IPS-15b (cell line): Measurements from ENCODE around the gene KIF9.
"Not testable (repeated sequence)": the region's sequence is repeated elsewhere in the genome, so short reads cannot be mapped to it uniquely, and the experiment has no call there.

Experiments used
- H3K27me3 ChIP-seq: one replicate; pipeline ENCODE4 v1.6.1; 2013; ENCODE audit warnings: low read length; ENCODE audit not compliant: control insufficient read depth, insufficient read depth
- H3K36me3 ChIP-seq: one replicate; pipeline ENCODE4 v1.6.1; 2013; ENCODE audit warnings: low read length; ENCODE audit not compliant: control insufficient read depth, insufficient read depth
- H3K4me1 ChIP-seq: one replicate; pipeline ENCODE4 v1.6.1; 2013; ENCODE audit warnings: mild to moderate bottlenecking, low read length; ENCODE audit not compliant: control insufficient read depth, insufficient read depth
- H3K4me3 ChIP-seq: one replicate; pipeline ENCODE4 v1.5.1; 2013; ENCODE audit warnings: low read depth, low read length
- H3K9ac ChIP-seq: one replicate; pipeline ENCODE4 v1.6.1; 2013; ENCODE audit warnings: low read depth, mild to moderate bottlenecking, low read length
- H3K9me3 ChIP-seq: one replicate; pipeline ENCODE4 v1.6.1; 2013; ENCODE audit warnings: mild to moderate bottlenecking, low read length; ENCODE audit not compliant: control insufficient read depth, insufficient read depth

The KIF9 gene

DNA sequence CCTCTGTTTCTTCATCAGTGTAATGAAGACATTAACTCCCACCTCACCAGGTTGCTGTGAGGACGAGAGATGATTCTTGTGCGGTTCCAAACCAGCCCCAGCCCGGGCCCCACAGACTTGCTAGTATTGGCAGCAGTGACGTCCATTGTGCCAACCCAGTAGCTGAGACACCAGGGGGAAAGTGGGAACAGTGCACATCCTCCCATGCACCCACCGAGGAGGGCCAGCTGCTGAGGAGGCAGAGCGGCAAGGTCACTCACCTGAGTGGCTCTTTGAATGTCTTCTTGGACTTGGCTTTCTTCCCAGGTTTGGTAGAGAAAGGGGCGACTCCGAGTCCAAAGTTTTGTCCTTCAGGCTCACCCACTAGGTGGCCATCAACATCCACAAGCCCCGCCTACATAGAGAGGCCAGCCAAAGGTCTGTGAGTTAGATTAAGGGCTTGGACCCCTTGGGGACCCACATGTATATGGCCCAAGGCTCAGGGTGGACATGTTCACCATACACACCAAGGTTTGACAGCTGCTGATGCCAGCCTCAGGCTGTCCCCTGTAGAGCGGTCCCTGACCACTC lies 38.0 kb downstream of the KIF9 start:
- no peak overlapping the region for H3K4me3 ChIP-seq
- no peaks in the 10 kb centered on the region for H3K4me1 ChIP-seq
- H3K36me3 ChIP-seq: no peaks in the 10 kb centered on the region
- no peaks in the 10 kb centered on the region for H3K27me3 ChIP-seq
- H3K9me3 ChIP-seq: no peaks in the 10 kb centered on the region
- H3K9ac ChIP-seq: no peak overlapping the region

DNA sequence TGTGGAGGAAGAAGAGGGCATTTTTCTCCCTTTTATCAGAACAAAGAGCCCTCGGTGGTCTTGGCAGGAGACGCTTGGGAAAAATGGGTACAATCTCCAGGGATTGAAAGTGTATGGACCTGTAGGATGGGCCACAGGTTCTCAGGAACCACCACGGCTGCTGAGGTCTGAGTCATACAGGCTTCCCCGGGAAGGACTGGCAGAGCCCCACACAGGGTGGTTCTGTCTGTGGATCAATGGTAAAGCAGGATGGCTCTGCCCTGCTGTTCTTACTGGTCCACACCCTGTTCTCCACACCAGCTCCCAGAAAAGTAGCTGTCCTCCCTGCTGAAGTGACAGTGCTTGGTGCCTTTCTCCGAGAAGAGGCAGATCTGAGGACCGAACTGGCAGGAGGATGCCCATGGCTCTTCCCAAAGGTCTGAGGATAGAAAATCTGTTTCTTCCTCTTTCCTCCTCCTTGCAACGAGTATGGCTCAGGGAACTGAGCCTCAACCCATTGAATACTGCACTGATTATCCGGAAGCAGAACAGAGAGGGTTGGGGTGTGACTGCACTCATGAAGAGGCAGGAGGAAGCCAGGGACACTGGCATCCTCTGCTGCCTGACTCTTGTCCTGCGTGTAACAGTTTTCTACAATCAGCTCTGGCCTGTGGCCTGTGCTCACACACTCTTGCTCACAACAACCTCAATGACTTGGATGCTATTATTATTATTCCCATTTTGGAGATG lies 39.0 kb downstream of the KIF9 start:
- H3K27me3 ChIP-seq: no peaks in the 10 kb centered on the region
- no peaks in the 10 kb centered on the region for H3K36me3 ChIP-seq
- no peak overlapping the region for H3K4me3 ChIP-seq
- H3K9me3 ChIP-seq: no peaks in the 10 kb centered on the region
- H3K4me1 ChIP-seq: no peaks in the 10 kb centered on the region
- H3K9ac ChIP-seq: no peak overlapping the region

DNA sequence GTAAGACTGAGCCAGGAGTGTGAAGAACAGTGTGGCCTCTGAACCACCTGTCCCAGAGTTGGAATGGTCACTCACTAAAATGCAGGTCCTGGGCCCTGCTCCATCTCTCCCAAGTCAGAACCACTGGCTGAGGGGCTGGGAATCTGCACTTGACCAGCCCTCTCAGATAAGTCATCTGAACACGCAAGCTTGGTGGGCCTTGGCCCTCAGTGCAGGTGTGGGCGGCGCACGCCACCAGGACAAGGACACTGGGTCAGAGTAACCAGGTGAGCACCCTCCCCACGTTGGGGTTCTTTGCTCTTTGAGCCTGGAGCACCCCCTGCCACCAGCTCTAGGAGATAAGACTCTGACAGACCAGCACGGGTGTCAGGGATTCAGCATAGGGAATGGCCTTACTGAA lies 42.7 kb downstream of the KIF9 start:
- Histone ChIP-seq H3K4me1 (no peaks in the 10 kb centered on the region), H3K4me3 (no peak overlapping the region), H3K9me3 (no peaks in the 10 kb centered on the region), H3K9ac (no peak overlapping the region), H3K27me3 (no peaks in the 10 kb centered on the region), H3K36me3 (no peaks in the 10 kb centered on the region)

DNA sequence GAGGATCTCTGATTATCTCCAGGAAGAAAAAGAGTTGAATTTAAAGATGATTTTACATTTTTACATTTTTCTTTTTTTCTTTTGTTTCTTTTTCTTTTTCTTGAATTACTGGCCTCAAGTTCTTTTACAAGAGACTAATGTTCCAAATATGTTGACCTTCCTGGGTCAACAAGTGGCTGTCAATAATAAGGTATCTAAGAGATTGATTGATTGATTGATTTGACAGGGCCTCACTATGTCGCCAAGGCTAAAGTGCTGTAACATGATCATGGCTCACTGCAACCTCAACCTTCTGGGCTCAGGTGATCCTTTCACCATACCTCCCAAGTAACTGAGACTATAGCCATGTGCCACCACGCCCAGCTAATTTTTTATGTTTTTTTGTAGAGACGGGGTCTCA lies 44.6 kb downstream of the KIF9 start:
- H3K36me3 ChIP-seq: no peaks in the 10 kb centered on the region

DNA sequence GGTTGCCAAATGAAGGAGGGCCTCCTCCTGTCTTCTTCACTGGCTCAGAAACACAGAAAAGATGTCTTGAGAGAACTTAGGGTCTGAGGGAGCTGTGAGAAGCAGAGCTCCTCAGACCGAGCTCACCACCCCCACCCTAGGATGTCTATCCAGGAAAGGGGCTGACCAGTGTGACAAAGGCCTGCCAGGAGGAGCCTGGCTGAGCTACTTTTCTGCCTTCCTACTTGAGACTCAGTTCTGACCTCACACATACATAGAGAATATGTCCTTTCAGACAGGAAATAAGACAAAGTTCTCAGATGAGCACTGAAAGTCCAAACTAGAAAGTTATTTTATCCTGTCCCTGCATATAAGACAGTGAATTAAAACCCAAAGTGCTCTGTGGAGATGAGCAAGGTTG lies 54.5 kb downstream of the KIF9 start:
- H3K4me3 ChIP-seq: no peak overlapping the region
- H3K9me3 ChIP-seq: no peaks in the 10 kb centered on the region
- H3K9ac ChIP-seq: no peak overlapping the region
- H3K27me3 ChIP-seq: no peaks in the 10 kb centered on the region
- no peaks in the 10 kb centered on the region for H3K36me3 ChIP-seq
- no peaks in the 10 kb centered on the region for H3K4me1 ChIP-seq

More for the DNA sequence above, 44.6 kb downstream of the KIF9 start:
- Histone ChIP-seq H3K4me3 (no peak overlapping the region), H3K27me3 (no peaks in the 10 kb centered on the region), H3K9me3 (no peaks in the 10 kb centered on the region), H3K9ac (no peak overlapping the region), H3K4me1 (no peaks in the 10 kb centered on the region)

DNA sequence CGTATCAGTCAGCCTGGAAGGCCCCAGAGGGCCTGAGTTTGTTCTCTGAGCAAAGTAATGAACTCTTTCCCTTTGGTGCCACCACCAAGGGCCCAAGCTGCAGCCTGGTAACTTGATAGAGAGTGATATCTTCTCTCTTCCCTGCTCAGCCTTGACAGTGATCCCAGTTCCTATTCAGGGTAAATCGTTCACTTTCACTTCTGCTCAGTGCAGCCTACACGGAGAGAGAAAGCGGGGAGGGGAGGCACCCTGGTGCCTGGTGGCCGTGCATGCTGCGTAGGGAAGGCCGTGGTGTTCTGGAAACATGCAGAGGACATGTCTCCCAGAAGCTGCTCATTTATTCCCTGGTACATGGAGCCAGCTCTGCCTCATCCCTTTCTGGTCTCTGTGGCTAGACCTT lies 54.9 kb downstream of the KIF9 start:
- Histone ChIP-seq H3K4me1 (no peaks in the 10 kb centered on the region), H3K36me3 (no peaks in the 10 kb centered on the region), H3K27me3 (no peaks in the 10 kb centered on the region), H3K4me3 (no peak overlapping the region), H3K9ac (no peak overlapping the region), H3K9me3 (no peaks in the 10 kb centered on the region)

DNA sequence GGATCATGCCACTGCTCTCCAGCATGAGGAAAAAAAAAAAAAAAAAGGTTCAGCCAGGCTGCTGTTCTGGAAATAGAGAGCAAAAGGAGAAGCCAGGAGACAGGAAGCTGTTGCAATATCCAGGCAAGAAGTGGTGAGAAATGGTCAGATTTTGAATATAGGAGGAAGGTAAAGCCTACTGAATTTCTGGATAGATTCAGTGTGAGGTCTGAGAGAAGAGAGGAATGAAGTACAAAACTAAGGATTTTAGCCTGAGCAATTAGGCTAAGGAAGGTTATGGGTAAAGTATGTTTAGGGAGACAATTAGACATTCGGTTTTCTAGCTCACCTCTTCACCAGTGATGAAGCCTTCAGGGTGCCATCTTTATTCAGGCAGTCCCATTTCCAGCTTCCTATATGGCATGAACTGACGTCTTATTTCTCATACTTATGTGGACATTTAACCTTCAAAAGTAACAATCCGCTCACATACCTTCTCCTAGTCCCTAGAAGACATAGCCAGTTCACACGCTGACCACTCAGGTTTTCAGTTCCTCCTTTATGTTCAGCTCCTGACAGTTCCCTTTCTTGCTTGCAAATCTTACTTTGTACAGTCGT lies 57.2 kb downstream of the KIF9 start:
- H3K27me3 ChIP-seq: no peaks in the 10 kb centered on the region
- H3K4me1 ChIP-seq: no peaks in the 10 kb centered on the region
- H3K9ac ChIP-seq: no peak overlapping the region
- no peaks in the 10 kb centered on the region for H3K9me3 ChIP-seq
- H3K4me3 ChIP-seq: no peak overlapping the region
- H3K36me3 ChIP-seq: no peaks in the 10 kb centered on the region

DNA sequence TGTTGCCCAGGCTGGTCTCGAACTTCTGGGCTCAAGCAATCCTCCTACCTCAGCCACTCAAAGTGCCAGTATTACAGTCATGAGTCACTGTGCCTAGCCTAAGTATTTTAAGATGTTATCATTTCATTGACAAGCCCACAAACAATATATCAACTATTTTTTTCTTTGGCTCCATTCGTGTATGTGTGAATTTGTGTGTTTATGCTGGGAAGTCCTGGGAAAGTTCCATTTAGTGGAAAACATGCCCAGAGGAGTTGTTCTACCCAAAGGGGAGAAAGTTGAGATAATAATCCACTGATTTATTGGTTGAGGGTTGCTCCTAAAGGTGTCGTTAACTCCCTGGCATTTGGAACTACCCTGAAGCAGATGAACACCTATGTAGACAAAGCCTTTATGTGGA lies 58.8 kb downstream of the KIF9 start:
- Histone ChIP-seq H3K27me3 (no peaks in the 10 kb centered on the region), H3K36me3 (no peaks in the 10 kb centered on the region), H3K9ac (no peak overlapping the region), H3K9me3 (no peaks in the 10 kb centered on the region), H3K4me3 (no peak overlapping the region), H3K4me1 (no peaks in the 10 kb centered on the region)

- Histone ChIP-seq H3K9ac (no peak overlapping the region), H3K4me1 (no peaks in the 10 kb centered on the region), H3K4me3 (no peak overlapping the region), H3K36me3 (no peaks in the 10 kb centered on the region), H3K9me3 (no peaks in the 10 kb centered on the region), H3K27me3 (no peaks in the 10 kb centered on the region)
Observed at GRCh38 chr3:47221798-47222197, 60.8 kb downstream of the KIF9 start.

DNA sequence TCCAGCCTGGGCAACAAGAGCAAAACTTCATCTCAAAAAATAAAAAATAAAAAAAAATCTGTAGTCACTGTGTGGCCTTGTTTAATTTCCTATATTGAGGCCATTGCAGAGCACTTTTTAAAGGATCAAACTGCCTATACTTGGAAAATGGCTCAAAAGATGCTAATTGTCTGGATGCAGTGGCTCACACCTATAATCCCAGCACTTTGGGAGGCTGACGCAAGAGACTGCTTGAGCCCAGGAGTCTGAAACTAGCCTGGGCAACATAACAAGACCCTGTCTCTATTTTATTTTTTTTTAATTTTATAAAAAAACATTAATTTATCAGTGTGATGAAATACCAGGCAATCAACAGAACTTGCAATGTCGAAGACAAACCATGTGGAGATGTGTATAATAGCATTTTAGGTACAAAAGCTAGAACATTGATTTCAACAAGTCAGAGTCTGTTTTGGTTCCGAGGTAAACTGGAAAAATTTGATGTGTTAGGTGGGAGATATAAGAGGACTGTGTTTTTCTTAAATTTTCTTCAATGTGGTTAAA lies 71.7 kb downstream of the KIF9 start:
- H3K9ac ChIP-seq: no peak overlapping the region
- no peaks in the 10 kb centered on the region for H3K36me3 ChIP-seq
- H3K27me3 ChIP-seq: no peaks in the 10 kb centered on the region
- no peaks in the 10 kb centered on the region for H3K4me1 ChIP-seq
- no peak overlapping the region for H3K4me3 ChIP-seq
- H3K9me3 ChIP-seq: no peaks in the 10 kb centered on the region

DNA sequence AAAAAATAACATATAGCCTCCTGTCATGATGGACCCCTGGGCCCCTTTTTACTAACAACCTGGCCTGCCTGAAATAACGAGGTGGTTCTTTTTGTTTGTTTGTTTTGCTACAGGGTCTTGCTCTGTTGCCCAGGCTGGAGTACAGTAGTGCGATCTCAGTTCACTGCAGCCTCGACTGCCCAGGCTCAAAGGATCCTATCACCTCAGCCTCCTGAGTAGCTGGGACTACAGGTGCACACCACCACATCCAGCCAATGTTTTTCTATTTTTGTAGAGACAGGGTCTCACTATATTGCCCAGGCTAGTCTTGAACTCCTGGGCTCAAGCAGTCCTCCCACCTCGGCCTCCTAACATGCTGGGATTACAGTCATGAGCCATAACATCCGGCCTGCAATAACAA lies 76.6 kb downstream of the KIF9 start:
- H3K36me3 ChIP-seq, H3K27me3 ChIP-seq, H3K9me3 ChIP-seq, H3K4me3 ChIP-seq, H3K9ac ChIP-seq, H3K4me1 ChIP-seq: not testable (repeated sequence)

DNA sequence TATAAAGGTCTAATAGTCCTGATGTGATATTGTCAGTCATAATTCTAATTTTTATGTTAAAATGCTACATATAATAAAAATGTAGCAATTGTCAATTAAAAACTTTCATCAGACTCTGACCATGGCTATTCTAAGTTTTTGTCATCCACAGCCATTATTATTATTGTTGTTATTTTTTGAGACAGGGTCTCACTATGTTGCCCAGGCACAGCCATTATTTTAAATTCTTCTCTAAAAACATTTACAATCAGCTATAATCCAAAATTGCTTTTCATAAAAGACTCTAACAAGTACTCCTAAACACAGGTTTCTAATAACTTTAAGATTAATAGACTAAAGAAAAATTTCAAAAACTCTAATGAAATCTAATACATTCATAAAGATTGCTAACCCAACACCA lies 77.7 kb downstream of the KIF9 start:
- Histone ChIP-seq H3K4me3 (no peak overlapping the region), H3K9me3 (no peaks in the 10 kb centered on the region), H3K4me1 (no peaks in the 10 kb centered on the region)

More for the DNA sequence above, 77.7 kb downstream of the KIF9 start:
- Histone ChIP-seq H3K9ac (no peak overlapping the region), H3K36me3 (no peaks in the 10 kb centered on the region), H3K27me3 (no peaks in the 10 kb centered on the region)
